Neural cell (in vitro differentiated cells): ENCODE data around the gene PRR5L. TPM values are rescaled to one million over a fixed set of nuclear protein-coding genes. Genes with fewer than 3 reads are reported as not detected.

Experiments
- H2AFZ ChIP-seq: fragments of 200-600, 300-800 bp; sonication (generic), shearing (Covaris generic); 2 replicates; pipeline ENCODE4 v1.6.0; 2014; ENCODE audit warnings: low read depth, mild to moderate bottlenecking, antibody characterized with exemption, low read length, moderate library complexity
- H3F3A ChIP-seq: fragments of 200-600 bp; shearing (Covaris generic); 2 replicates; pipeline ENCODE4 v1.6.1; 2016; ENCODE audit warnings: mild to moderate bottlenecking, moderate library complexity, mixed read lengths, antibody characterized with exemption, low read length; ENCODE audit not compliant: insufficient read depth, poor library complexity, severe bottlenecking
- H3K27ac ChIP-seq: fragments of 200-600, 300-800 bp; sonication (generic), shearing (Covaris generic); 2 replicates; pipeline ENCODE4 v1.5.1; 2014; ENCODE audit warnings: mild to moderate bottlenecking, low read length, moderate library complexity
- H3K27me3 ChIP-seq: fragments of 300-800, 200-600 bp; sonication (generic), shearing (Covaris generic); 2 replicates; pipeline ENCODE4 v1.6.0; 2014; ENCODE audit warnings: mild to moderate bottlenecking, low read depth, low read length, moderate library complexity; ENCODE audit not compliant: insufficient read depth
- H3K36me3 ChIP-seq: fragments of 300-800, 200-600 bp; sonication (generic), shearing (Covaris generic); 2 replicates; pipeline ENCODE4 v1.5.1; 2014; ENCODE audit warnings: mild to moderate bottlenecking, antibody characterized with exemption, low read length, moderate library complexity; ENCODE audit not compliant: insufficient read depth
- H3K4me2 ChIP-seq: fragments of 300-800, 200-600 bp; sonication (generic), shearing (Covaris generic); 2 replicates; pipeline ENCODE4 v1.6.0; 2014; ENCODE audit warnings: mild to moderate bottlenecking, low read length
- H3K4me3 ChIP-seq: fragments of 300-800, 200-600 bp; sonication (generic), shearing (Covaris generic); 2 replicates; pipeline ENCODE4 v1.5.1; 2014; ENCODE audit warnings: mild to moderate bottlenecking, low read length, moderate library complexity
- H3K79me2 ChIP-seq: fragments of 200-600 bp; shearing (Covaris generic); replicated peaks from 2 replicates; pipeline ENCODE4 v1.6.0; 2014; ENCODE audit warnings: mild to moderate bottlenecking, low read length, moderate library complexity; ENCODE audit not compliant: insufficient read depth
- H3K9ac ChIP-seq: fragments of 300-800, 200-600 bp; sonication (generic), shearing (Covaris generic); 2 replicates; pipeline ENCODE4 v1.6.1; 2016; ENCODE audit warnings: mild to moderate bottlenecking, low read length, mixed read lengths
- H3K9me2 ChIP-seq: fragments of 200-600 bp; shearing (Covaris generic); 2 replicates; pipeline ENCODE4 v1.6.1; 2016; ENCODE audit warnings: mild to moderate bottlenecking, low read length, mixed read lengths; ENCODE audit not compliant: insufficient read depth
- H3K9me3 ChIP-seq: fragments of 200-600, 300-800 bp; sonication (generic), shearing (Covaris generic); 2 replicates; pipeline ENCODE4 v1.6.1; 2016; ENCODE audit warnings: mild to moderate bottlenecking, mixed run types, low read length, moderate library complexity, mixed read lengths
- H4K20me1 ChIP-seq: fragments of 200-600 bp; shearing (Covaris generic); 2 replicates; pipeline ENCODE4 v1.6.1; 2016; ENCODE audit warnings: mild to moderate bottlenecking, mixed run types; ENCODE audit not compliant: insufficient read depth
- CTCF ChIP-seq: fragments of 450-650 bp; IDR thresholded peaks from 2 replicates; pipeline ENCODE4 v1.5.1; 2014; ENCODE audit warnings: antibody characterized with exemption, mild to moderate bottlenecking, moderate library complexity; ENCODE audit not compliant: poor library complexity, severe bottlenecking
- EP300 ChIP-seq: fragments of 450-650 bp; conservative IDR thresholded peaks from 2 replicates; pipeline ENCODE4 v1.6.1; 2014; ENCODE audit warnings: antibody characterized with exemption, mild to moderate bottlenecking, moderate library complexity; ENCODE audit not compliant: poor library complexity, severe bottlenecking
- EZH2 ChIP-seq: fragments of 200-600, 300-800 bp; shearing (Covaris generic), sonication (generic); IDR thresholded peaks from 2 replicates; pipeline ENCODE4 v1.6.1; 2014; ENCODE audit warnings: antibody characterized with exemption, low read length, borderline replicate concordance, mild to moderate bottlenecking; ENCODE audit not compliant: insufficient read depth, poor library complexity, severe bottlenecking
- MXI1 ChIP-seq: fragments of 450-650 bp; conservative IDR thresholded peaks from 2 replicates; pipeline ENCODE4 v1.6.1; 2014; ENCODE audit warnings: antibody characterized with exemption, mild to moderate bottlenecking; ENCODE audit not compliant: poor library complexity, severe bottlenecking
- POLR2AphosphoS5 ChIP-seq: IDR thresholded peaks from 2 replicates; pipeline ENCODE4 v1.6.1; 2012
- RAD21 ChIP-seq: fragments of 450-650 bp; conservative IDR thresholded peaks from 2 replicates; pipeline ENCODE4 v1.6.1; 2014; ENCODE audit warnings: antibody characterized with exemption, mild to moderate bottlenecking, moderate library complexity
- SMC3 ChIP-seq: fragments of 450-650 bp; conservative IDR thresholded peaks from 2 replicates; pipeline ENCODE4 v1.6.1; 2014; ENCODE audit warnings: antibody characterized with exemption, mild to moderate bottlenecking, moderate library complexity; ENCODE audit not compliant: poor library complexity
- TAF1 ChIP-seq: IDR thresholded peaks from 2 replicates; pipeline ENCODE4 v1.6.1; 2012; ENCODE audit warnings: low read depth
- polyA plus RNA-seq: library from polyadenylated mRNA; depleted of rRNA; stranded (reverse); fragments of >200 nt; gene quantifications from 2 replicates; pipeline ENCODE4 v1.2.3, GENCODE V29; 2014
- TF ChIP-seq, protein P1 (sequence below): IDR thresholded peaks from 2 replicates; pipeline ENCODE4 v1.6.1; 2012; ENCODE audit warnings: borderline replicate concordance

Gene PRR5L
- polyA plus RNA-seq, 1 donor from 2014 or later: 0.22 TPM

DNA sequence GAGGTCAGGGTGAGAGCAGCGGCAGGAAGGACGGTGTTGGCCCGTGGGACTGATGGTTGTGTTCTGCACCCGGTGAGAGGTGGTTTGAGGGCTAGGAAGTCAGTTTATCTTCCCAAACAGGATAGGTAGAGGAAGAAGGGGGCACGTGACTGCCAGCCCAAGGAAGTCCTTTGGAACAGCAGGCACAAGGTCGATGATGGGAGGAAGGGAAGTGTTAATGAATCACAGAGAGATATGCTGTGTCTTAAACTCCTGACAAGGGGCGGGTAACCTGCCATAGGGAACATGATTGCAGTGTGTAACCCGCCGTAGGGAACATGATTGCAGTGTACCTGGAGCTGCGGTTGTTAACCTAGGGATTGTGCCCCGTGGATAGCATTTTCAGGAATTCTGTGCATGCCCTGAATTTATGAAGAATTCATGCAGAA lies 49.0 kb downstream of the PRR5L start:
- Histone ChIP-seq H3K79me2 (no peaks in the 10 kb centered on the region), H2AFZ (no peak overlapping the region), H3K27ac (no peak overlapping the region), H4K20me1 (no peaks in the 10 kb centered on the region), H3F3A (no peaks in the 10 kb centered on the region), H3K4me3 (no peak overlapping the region), H3K9me2 (no peaks in the 10 kb centered on the region), H3K9me3 (no peaks in the 10 kb centered on the region), H3K36me3 (no peaks in the 10 kb centered on the region), H3K9ac (no peak overlapping the region), H3K4me2 (no peak overlapping the region), H3K27me3 (no peaks in the 10 kb centered on the region)
- TF ChIP-seq, protein P1, sequence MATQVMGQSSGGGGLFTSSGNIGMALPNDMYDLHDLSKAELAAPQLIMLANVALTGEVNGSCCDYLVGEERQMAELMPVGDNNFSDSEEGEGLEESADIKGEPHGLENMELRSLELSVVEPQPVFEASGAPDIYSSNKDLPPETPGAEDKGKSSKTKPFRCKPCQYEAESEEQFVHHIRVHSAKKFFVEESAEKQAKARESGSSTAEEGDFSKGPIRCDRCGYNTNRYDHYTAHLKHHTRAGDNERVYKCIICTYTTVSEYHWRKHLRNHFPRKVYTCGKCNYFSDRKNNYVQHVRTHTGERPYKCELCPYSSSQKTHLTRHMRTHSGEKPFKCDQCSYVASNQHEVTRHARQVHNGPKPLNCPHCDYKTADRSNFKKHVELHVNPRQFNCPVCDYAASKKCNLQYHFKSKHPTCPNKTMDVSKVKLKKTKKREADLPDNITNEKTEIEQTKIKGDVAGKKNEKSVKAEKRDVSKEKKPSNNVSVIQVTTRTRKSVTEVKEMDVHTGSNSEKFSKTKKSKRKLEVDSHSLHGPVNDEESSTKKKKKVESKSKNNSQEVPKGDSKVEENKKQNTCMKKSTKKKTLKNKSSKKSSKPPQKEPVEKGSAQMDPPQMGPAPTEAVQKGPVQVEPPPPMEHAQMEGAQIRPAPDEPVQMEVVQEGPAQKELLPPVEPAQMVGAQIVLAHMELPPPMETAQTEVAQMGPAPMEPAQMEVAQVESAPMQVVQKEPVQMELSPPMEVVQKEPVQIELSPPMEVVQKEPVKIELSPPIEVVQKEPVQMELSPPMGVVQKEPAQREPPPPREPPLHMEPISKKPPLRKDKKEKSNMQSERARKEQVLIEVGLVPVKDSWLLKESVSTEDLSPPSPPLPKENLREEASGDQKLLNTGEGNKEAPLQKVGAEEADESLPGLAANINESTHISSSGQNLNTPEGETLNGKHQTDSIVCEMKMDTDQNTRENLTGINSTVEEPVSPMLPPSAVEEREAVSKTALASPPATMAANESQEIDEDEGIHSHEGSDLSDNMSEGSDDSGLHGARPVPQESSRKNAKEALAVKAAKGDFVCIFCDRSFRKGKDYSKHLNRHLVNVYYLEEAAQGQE: no peak
- TF ChIP-seq MXI1 (no peak), CTCF (no peak), POLR2AphosphoS5 (no peak), EZH2 (no peak), RAD21 (no peak), TAF1 (no peak), EP300 (no peak), SMC3 (no peak)

DNA sequence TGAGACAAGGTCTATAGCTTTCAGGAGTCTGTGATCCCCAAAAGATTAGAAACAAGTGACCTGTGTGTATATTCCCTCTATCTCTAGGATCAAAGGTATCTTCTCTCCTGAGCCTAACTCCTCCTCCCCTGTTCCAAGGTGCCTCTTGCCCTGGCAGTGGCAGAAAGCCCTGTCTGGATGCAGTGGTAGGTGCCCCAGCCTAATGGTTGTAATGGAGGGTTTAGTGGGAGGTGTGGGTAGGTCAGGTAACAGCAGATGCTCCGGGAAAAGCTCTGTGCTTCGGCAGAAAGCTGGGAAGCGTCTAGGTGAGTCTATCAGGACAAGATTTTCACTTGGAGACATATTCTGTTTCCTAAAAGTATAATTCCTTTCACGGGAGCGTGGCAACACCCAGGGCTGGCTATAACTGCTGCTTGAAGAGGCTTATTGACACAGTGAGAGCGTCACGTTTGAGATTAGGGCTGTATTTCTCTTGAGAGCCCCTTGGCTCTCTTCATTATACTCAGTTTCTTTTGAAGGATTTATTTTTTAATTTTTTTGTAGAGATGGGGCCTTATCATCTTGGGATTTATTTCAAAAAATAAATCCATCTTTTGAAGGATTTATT lies 49.5 kb downstream of the PRR5L start:
- H3K36me3 ChIP-seq: no peaks in the 10 kb centered on the region
- no peak overlapping the region for H3K27ac ChIP-seq
- H3K9ac ChIP-seq: no peak overlapping the region
- no peaks in the 10 kb centered on the region for H3K27me3 ChIP-seq
- no peaks in the 10 kb centered on the region for H3K9me3 ChIP-seq
- TF ChIP-seq TAF1: no peak
- TF ChIP-seq EZH2: no peak
- TF ChIP-seq SMC3: no peak
- no peak for TF ChIP-seq CTCF
- TF ChIP-seq, protein P1: no peak
- TF ChIP-seq RAD21: no peak
- TF ChIP-seq EP300: no peak
- TF ChIP-seq POLR2AphosphoS5: no peak
- no peak for TF ChIP-seq MXI1
- H3K9me2 ChIP-seq: no peaks in the 10 kb centered on the region
- H3F3A ChIP-seq: no peaks in the 10 kb centered on the region
- no peaks in the 10 kb centered on the region for H4K20me1 ChIP-seq
- no peak overlapping the region for H3K4me2 ChIP-seq
- no peak overlapping the region for H2AFZ ChIP-seq
- no peak overlapping the region for H3K4me3 ChIP-seq
- H3K79me2 ChIP-seq: no peaks in the 10 kb centered on the region
